Karpas-422 (cell line): ENCODE measurements around the gene ST7. TPM values are rescaled to one million over a fixed set of nuclear protein-coding genes. Genes with fewer than 3 reads are reported as not detected.

Source experiments
- DNase-seq: peaks from one replicate; pipeline ENCODE4 v3.0.0-alpha.2; 2015
- H2AFZ ChIP-seq: fragments of 200-600 bp; sonication (generic); 2 replicates; pipeline ENCODE4 v1.6.1; 2014; ENCODE audit warnings: antibody characterized with exemption, low read length, mixed read lengths
- H3K27ac ChIP-seq: fragments of 200-600 bp; sonication (generic); 2 replicates; pipeline ENCODE4 v1.5.1; 2014; ENCODE audit warnings: mild to moderate bottlenecking, low read length, moderate library complexity
- H3K27me3 ChIP-seq: fragments of 200-600 bp; sonication (generic); 2 replicates; pipeline ENCODE4 v1.6.1; 2014; ENCODE audit warnings: low read length, mixed read lengths
- H3K36me3 ChIP-seq: fragments of 200-600 bp; sonication (generic); 2 replicates; pipeline ENCODE4 v1.6.1; 2014; ENCODE audit warnings: low read length, mixed read lengths; ENCODE audit not compliant: insufficient read depth
- H3K4me1 ChIP-seq: fragments of 200-600 bp; sonication (generic); 2 replicates; pipeline ENCODE4 v1.6.1; 2014; ENCODE audit warnings: mild to moderate bottlenecking, low read length, mixed read lengths
- H3K4me2 ChIP-seq: fragments of 200-600 bp; sonication (generic); 2 replicates; pipeline ENCODE4 v1.6.1; 2014; ENCODE audit warnings: low read length, low read depth, mild to moderate bottlenecking; ENCODE audit not compliant: poor library complexity, severe bottlenecking
- H3K4me3 ChIP-seq: fragments of 200-600 bp; sonication (generic); 2 replicates; pipeline ENCODE4 v1.5.1; 2014; ENCODE audit warnings: mild to moderate bottlenecking, antibody characterized with exemption, low read length, mixed read lengths
- H3K79me2 ChIP-seq: fragments of 200-600 bp; sonication (generic); 2 replicates; pipeline ENCODE4 v1.6.1; 2014; ENCODE audit warnings: mild to moderate bottlenecking, low read length, mixed read lengths
- H3K9ac ChIP-seq: fragments of 200-600 bp; sonication (generic); 2 replicates; pipeline ENCODE4 v1.6.0; 2014; ENCODE audit warnings: low read length
- H3K9me2 ChIP-seq: fragments of 200-600 bp; sonication (generic), shearing (Covaris generic); replicated peaks from 2 replicates; pipeline ENCODE4 v1.6.0; 2014; ENCODE audit warnings: mild to moderate bottlenecking, low read length, moderate library complexity; ENCODE audit not compliant: insufficient read depth
- H3K9me3 ChIP-seq: fragments of 300-700, 200-600 bp; sonication (generic); 2 replicates; pipeline ENCODE4 v1.6.1; 2014; ENCODE audit warnings: low read length, mixed read lengths
- H4K20me1 ChIP-seq: fragments of 200-600 bp; sonication (generic); 2 replicates; pipeline ENCODE4 v1.6.1; 2014; ENCODE audit warnings: mild to moderate bottlenecking, antibody characterized with exemption, low read length, low read depth; ENCODE audit not compliant: insufficient read depth
- total RNA-seq: library from RNA; depleted of rRNA; stranded (reverse); fragments of >200 nt; shearing (Covaris generic); gene quantifications from 2 replicates; pipeline ENCODE4 v1.2.3, GENCODE V29; 2014; ENCODE audit warnings: low replicate concordance

ST7 gene
- total RNA-seq, 1 experiment from 2014 or later: 4.6 TPM

DNA sequence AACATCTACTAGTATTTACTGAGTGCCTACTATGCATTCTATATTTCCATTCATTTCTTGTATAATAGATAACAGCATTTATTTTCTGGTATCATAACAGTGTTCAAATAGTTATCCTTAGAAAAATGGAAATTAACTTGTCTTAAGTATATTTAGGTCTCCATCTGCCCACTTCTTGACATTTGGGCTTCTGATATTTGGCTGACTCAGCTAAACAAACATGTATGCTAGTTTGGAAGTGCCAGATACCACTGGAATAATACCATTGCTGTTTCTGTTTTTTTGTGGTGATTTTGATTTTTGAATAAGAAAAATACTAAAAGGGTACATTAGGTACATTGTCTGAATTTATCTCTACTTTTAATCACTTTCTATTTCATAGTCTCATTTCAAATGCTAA lies 169.2 kb downstream of the ST7 start:
- no peaks in the 10 kb centered on the region for H3K4me1 ChIP-seq
- no peak overlapping the region for H3K27ac ChIP-seq
- no peaks in the 10 kb centered on the region for H3K9me2 ChIP-seq
- no peaks in the 10 kb centered on the region for H3K27me3 ChIP-seq
- no peaks in the 10 kb centered on the region for H3K9me3 ChIP-seq
- H3K36me3 ChIP-seq: no peaks in the 10 kb centered on the region
- no peak overlapping the region for H2AFZ ChIP-seq
- no peak overlapping the region for H3K4me3 ChIP-seq
- H3K4me2 ChIP-seq: no peak overlapping the region
- H3K9ac ChIP-seq: no peak overlapping the region
- no peak for DNase-seq
- no peaks in the 10 kb centered on the region for H4K20me1 ChIP-seq
- H3K79me2 ChIP-seq: no peaks in the 10 kb centered on the region

DNA sequence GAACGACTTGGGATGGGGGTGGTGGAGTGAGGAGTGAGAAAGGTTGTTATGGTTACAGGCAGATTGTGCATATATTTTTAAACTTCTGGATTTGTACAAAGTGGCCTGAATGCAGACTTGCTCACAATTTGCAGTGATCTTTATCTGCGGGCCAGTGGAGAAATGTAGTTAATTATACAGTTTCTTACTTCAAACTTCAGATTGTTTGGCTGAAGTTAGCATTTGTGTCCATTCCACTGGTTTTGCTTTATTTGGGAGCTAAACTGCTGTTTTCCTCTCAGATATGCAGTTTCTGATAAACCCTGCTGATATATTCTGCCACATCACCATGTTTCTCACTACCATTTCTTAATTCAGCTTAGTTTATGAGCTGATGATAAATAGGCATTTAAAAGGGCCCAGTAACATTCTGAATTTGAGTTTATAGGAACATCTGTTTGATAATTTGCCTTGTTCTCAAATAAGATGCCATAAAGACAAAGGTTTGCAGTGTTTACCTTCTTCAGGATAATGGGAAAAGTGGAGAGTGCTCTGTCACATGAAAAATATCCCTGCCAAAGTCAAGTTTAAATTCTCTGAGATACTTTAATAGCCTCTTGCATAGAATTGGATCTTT lies 170.1 kb downstream of the ST7 start:
- no peaks in the 10 kb centered on the region for H3K4me1 ChIP-seq
- no peaks in the 10 kb centered on the region for H3K9me3 ChIP-seq
- no peak overlapping the region for H3K4me2 ChIP-seq
- H3K9ac ChIP-seq: no peak overlapping the region
- H3K9me2 ChIP-seq: no peaks in the 10 kb centered on the region
- no peak for DNase-seq
- H3K79me2 ChIP-seq: no peaks in the 10 kb centered on the region
- no peaks in the 10 kb centered on the region for H4K20me1 ChIP-seq
- no peak overlapping the region for H2AFZ ChIP-seq
- no peaks in the 10 kb centered on the region for H3K27me3 ChIP-seq
- H3K4me3 ChIP-seq: no peak overlapping the region
- no peaks in the 10 kb centered on the region for H3K36me3 ChIP-seq
- no peak overlapping the region for H3K27ac ChIP-seq

DNA sequence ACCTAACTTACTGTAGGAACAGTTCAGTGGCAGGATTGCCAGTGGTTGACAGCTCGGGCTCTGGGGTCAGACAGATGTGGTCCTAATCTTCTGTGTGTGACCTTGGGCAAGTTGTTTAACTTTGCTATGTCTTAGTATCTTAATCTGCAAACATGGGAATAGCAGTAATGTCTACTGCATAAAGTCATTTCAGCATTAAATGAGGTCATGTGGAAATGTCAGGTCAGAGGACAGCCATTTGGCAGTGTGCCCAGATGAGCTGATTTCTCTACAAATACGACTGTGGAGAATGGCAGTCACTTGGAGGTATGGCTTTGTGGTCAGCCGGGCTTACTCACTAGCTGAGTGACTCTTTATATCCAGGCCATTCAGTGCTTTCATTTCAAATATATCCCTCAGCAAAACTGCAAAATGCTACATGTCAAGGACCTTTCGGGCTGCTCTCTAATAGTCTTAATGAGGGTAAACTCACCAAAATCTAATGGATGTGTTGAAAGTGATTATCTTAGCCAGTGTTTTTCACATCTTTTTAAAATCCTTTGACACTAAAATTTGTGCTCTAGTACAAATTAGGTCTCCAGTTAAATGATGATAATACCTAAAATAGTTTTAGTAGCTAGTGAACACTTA lies 171.4 kb downstream of the ST7 start:
- H3K36me3 ChIP-seq: no peaks in the 10 kb centered on the region
- no peak for DNase-seq
- no peaks in the 10 kb centered on the region for H3K9me3 ChIP-seq
- no peak overlapping the region for H3K4me2 ChIP-seq
- no peaks in the 10 kb centered on the region for H3K4me1 ChIP-seq
- H2AFZ ChIP-seq: no peak overlapping the region
- no peak overlapping the region for H3K9ac ChIP-seq
- no peaks in the 10 kb centered on the region for H3K9me2 ChIP-seq
- no peak overlapping the region for H3K4me3 ChIP-seq
- no peaks in the 10 kb centered on the region for H4K20me1 ChIP-seq
- no peaks in the 10 kb centered on the region for H3K79me2 ChIP-seq
- H3K27ac ChIP-seq: no peak overlapping the region
- no peaks in the 10 kb centered on the region for H3K27me3 ChIP-seq

DNA sequence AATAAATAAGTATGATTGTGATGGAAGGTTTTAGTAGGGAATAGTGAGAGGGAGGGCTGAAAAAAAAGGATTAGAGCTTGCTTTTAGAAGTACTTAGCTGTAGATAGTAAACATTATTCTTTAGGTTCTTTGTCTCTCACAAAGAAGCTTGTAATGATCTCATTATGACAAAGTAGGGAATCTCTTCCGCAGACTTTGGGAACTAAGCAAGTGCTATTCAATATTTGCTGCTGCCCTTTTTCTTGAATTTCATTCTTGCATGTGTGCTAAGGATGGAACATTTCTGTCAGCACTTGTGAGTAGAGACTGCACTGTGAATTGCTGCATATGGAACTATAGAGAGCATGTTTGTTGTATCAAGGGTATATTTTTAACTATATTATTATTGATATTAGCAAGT lies 173.4 kb downstream of the ST7 start:
- no peaks in the 10 kb centered on the region for H3K4me1 ChIP-seq
- H3K79me2 ChIP-seq: no peaks in the 10 kb centered on the region
- H3K4me2 ChIP-seq: no peak overlapping the region
- no peak overlapping the region for H3K4me3 ChIP-seq
- H3K27me3 ChIP-seq: no peaks in the 10 kb centered on the region
- no peaks in the 10 kb centered on the region for H3K36me3 ChIP-seq
- H3K9me3 ChIP-seq: no peaks in the 10 kb centered on the region
- no peak for DNase-seq
- H3K27ac ChIP-seq: no peak overlapping the region
- no peak overlapping the region for H2AFZ ChIP-seq
- H3K9me2 ChIP-seq: no peaks in the 10 kb centered on the region
- no peaks in the 10 kb centered on the region for H4K20me1 ChIP-seq
- no peak overlapping the region for H3K9ac ChIP-seq

DNA sequence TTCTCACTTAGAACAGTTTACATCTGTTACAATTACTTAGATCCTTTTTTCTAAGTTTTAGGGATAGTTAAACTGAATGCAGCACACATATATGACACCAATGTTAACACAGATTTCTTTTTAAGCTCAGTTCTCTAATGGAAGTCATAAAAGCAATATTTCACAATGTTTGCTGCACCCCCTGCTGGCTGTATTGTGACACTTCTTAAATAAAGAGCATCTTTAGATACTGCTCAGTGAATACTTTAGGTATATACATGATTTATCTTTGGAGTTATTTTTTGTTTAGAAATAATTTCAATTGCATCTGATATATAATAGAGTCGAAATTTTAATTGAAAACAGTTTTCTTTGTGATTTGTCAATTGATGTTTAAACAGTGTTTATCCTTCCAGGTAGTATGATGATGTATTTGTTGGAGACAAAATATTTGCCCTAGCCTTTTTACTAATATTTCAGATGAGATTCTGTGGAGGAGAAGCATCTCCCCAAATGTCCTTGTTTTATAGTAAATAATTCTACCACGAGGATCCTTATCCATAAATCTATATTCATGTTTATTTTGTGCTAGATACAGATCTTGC lies 174.4 kb downstream of the ST7 start:
- Histone ChIP-seq H3K9me3 (no peaks in the 10 kb centered on the region), H3K9me2 (no peaks in the 10 kb centered on the region), H3K4me2 (no peak overlapping the region), H3K9ac (no peak overlapping the region), H3K79me2 (no peaks in the 10 kb centered on the region), H3K4me1 (no peaks in the 10 kb centered on the region), H3K4me3 (no peak overlapping the region), H3K27ac (no peak overlapping the region), H2AFZ (no peak overlapping the region), H3K36me3 (no peaks in the 10 kb centered on the region), H3K27me3 (no peaks in the 10 kb centered on the region), H4K20me1 (no peaks in the 10 kb centered on the region)
- peak; percentile 81 for DNase-seq

DNA sequence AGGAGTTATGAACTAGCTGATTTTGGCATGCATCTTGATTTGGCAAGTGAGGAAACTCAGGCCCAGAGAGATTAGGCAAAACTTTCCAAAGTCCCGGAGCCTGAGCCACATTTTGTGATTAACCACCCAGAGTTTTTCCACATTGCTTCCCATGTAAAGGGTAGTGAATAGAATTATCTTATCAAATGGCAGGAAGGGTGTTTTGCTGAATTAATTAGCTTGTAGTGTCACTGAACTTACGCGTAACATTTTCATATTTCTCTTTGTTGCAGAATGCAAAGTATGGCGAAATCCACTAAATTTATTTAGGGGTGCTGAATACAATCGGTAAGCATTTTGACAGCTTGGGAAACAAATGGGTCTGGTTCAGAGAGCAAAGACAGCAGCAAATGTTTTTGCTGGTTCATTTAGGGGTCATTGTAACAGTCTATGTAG lies 176.2 kb downstream of the ST7 start:
- no peak overlapping the region for H3K27ac ChIP-seq
- no peak overlapping the region for H3K9ac ChIP-seq
- H3K9me3 ChIP-seq: no peaks in the 10 kb centered on the region
- H3K4me2 ChIP-seq: no peak overlapping the region
- H3K4me1 ChIP-seq: no peaks in the 10 kb centered on the region
- H3K27me3 ChIP-seq: no peaks in the 10 kb centered on the region
- H2AFZ ChIP-seq: no peak overlapping the region
- no peaks in the 10 kb centered on the region for H3K9me2 ChIP-seq
- H3K79me2 ChIP-seq: no peaks in the 10 kb centered on the region
- no peaks in the 10 kb centered on the region for H4K20me1 ChIP-seq
- no peak overlapping the region for H3K4me3 ChIP-seq
- no peaks in the 10 kb centered on the region for H3K36me3 ChIP-seq
- DNase-seq: no peak

DNA sequence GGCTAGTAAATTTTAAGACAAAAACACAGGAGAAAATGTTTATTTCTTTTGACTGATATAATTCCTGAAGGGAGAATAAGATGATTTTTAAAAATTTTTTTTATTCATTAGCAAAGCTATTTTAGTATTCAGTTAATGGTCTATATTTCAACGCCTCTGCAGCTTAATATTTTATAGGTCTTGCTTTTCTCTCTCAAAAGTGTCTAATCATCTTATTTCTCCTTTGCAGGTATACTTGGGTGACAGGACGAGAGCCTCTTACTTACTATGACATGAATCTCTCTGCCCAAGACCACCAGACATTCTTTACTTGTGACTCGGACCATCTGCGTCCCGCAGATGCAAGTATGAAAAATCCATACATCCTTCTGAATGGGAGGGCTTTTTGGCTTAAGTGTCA lies 177.0 kb downstream of the ST7 start:
- Histone ChIP-seq H3K4me2 (no peak overlapping the region), H3K36me3 (no peaks in the 10 kb centered on the region), H3K27ac (no peak overlapping the region), H3K27me3 (no peaks in the 10 kb centered on the region), H3K79me2 (no peaks in the 10 kb centered on the region), H3K4me3 (no peak overlapping the region), H3K4me1 (no peaks in the 10 kb centered on the region), H3K9me2 (no peaks in the 10 kb centered on the region), H4K20me1 (no peaks in the 10 kb centered on the region), H3K9ac (no peak overlapping the region), H3K9me3 (no peaks in the 10 kb centered on the region), H2AFZ (no peak overlapping the region)
- DNase-seq: no peak

DNA sequence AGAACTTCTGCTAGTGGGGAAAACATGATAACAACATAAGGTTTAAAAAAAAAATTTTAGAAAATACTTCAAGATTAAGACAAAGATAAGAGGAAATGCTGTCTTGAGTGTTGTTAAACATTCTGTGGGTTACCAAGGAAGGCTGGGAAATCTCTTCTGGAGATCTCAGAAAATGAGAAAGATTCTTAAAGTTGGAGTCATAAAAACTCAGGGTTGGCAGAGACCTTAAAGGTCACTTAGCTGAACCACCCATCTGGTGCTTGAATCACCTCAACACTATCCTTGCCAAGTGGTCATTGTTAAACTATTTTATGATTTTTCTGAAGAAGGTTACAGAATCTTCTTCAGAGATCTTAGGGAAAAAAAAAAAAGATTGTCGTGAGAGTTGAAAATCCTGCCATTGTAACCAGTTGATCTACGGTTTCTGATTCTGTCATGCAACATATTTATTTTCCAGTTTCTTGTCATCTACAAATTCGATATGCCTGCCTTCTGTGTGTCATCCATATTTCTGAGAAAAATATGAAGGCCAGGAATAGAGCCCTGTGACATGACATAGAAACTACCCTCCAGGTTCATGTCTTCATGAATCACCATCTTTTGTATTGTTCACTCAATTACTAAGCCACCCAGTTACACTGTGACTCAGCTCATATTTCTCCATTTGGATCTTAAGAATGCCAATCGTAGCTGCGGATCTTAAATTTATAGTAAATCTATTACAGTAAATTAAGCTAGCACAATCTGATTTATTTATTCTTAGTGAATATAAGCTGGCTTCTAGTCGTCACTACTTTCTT lies 179.2 kb downstream of the ST7 start:
- no peaks in the 10 kb centered on the region for H3K9me3 ChIP-seq
- H3K4me3 ChIP-seq: no peak overlapping the region
- no peaks in the 10 kb centered on the region for H4K20me1 ChIP-seq
- no peaks in the 10 kb centered on the region for H3K27me3 ChIP-seq
- no peaks in the 10 kb centered on the region for H3K4me1 ChIP-seq
- no peak for DNase-seq
- no peak overlapping the region for H3K4me2 ChIP-seq
- H3K36me3 ChIP-seq: no peaks in the 10 kb centered on the region
- no peaks in the 10 kb centered on the region for H3K79me2 ChIP-seq
- H3K27ac ChIP-seq: no peak overlapping the region
- no peak overlapping the region for H3K9ac ChIP-seq
- no peaks in the 10 kb centered on the region for H3K9me2 ChIP-seq
- H2AFZ ChIP-seq: no peak overlapping the region
